K562 (cell line): ENCODE results near the gene SPEM1. TPM values are rescaled to one million over a fixed set of nuclear protein-coding genes. Genes with fewer than 3 reads are reported as not detected.

Source experiments
- ARID1B ChIP-seq: fragments of 450-650 bp; IDR thresholded peaks from 2 replicates; pipeline ENCODE4 v1.6.1; 2016; ENCODE audit warnings: antibody characterized with exemption, mild to moderate bottlenecking, inconsistent platforms
- BRCA1 ChIP-seq, 2 experiments: fragments of 450-650 bp in 1 of 2; sonication (generic) in 1 of 2; formaldehyde crosslinking in 1 of 2; IDR thresholded peaks; 2 replicates each; pipeline versions ENCODE4 v1.5.0 to v1.6.1; 2017 to 2020; ENCODE audit warnings: mild to moderate bottlenecking in 1 of 2, missing genetic modification reagents in 1 of 2
- EP300 ChIP-seq: IDR thresholded peaks from 2 replicates; pipeline ENCODE4 v1.6.1; 2012; ENCODE audit warnings: low read length, improper control_type of control experiment
- FOXA1 ChIP-seq: fragments of 450-650 bp; IDR thresholded peaks from 2 replicates; pipeline ENCODE4 v1.6.1; 2016; ENCODE audit warnings: mild to moderate bottlenecking, borderline replicate concordance
- GTF2E2 ChIP-seq: fragments of 200-800 bp; sonication (Bioruptor generic); IDR thresholded peaks from 2 replicates; pipeline ENCODE4 v1.6.1; 2016; ENCODE audit warnings: missing genetic modification characterization, missing compliant biosample characterization
- HNRNPH1 ChIP-seq: fragments of 200-400 bp; formaldehyde crosslinking; optimal IDR thresholded peaks from 2 replicates; pipeline ENCODE3; 2017; ENCODE audit warnings: low read depth, mild to moderate bottlenecking, low read length, moderate library complexity
- KAT2B ChIP-seq: IDR thresholded peaks from one replicate; pipeline ENCODE4 v1.6.1; 2012; ENCODE audit warnings: low read depth, mild to moderate bottlenecking, control low read depth, inconsistent platforms, low read length, moderate library complexity
- LCOR ChIP-seq: sonication (generic); formaldehyde crosslinking; IDR thresholded peaks from 2 replicates; pipeline ENCODE4 v1.8.0; 2022; ENCODE audit warnings: mild to moderate bottlenecking, missing genetic modification reagents
- MYBL2 ChIP-seq, 2 experiments: fragments of 450-650 bp in 1 of 2; sonication (generic) in 1 of 2; formaldehyde crosslinking in 1 of 2; IDR thresholded peaks; 2 replicates each; pipeline versions ENCODE4 v1.6.1 to v1.8.1; 2017 to 2022; ENCODE audit warnings: borderline replicate concordance in 1 of 2, inconsistent platforms in 1 of 2, low read depth in 1 of 2, mild to moderate bottlenecking in 1 of 2, missing genetic modification reagents in 1 of 2, moderate library complexity in 1 of 2
- MYC ChIP-seq, 2 experiments: fragments of 250-450 bp in 1 of 2; sonication (Bioruptor Pico) in 1 of 2; IDR thresholded peaks; 2 replicates each; pipeline versions ENCODE4 v1.5.1 to v1.6.1; 2012 to 2021; ENCODE audit warnings: low read depth in 2 of 2, borderline replicate concordance in 1 of 2, improper control_type of control experiment in 1 of 2, low read length in 1 of 2, mild to moderate bottlenecking in 1 of 2, moderate library complexity in 1 of 2
- NCOA1 ChIP-seq: fragments of 450-650 bp; IDR thresholded peaks from 2 replicates; pipeline ENCODE4 v1.6.1; 2016; ENCODE audit warnings: low read depth
- PTBP1 ChIP-seq: fragments of 200-400 bp; formaldehyde crosslinking; IDR thresholded peaks from 2 replicates; pipeline ENCODE4 v1.6.1; 2017; ENCODE audit warnings: low read depth, low read length
- RBBP5 ChIP-seq: fragments of 200-600 bp; sonication (generic); IDR thresholded peaks from 2 replicates; pipeline ENCODE4 v1.6.1; 2012; ENCODE audit warnings: borderline replicate concordance, mild to moderate bottlenecking, low read length, control low read depth, inconsistent platforms; ENCODE audit not compliant: insufficient read depth, poor library complexity, severe bottlenecking
- SAFB2 ChIP-seq: fragments of 200-400 bp; formaldehyde crosslinking; IDR thresholded peaks from 2 replicates; pipeline ENCODE4 v1.6.1; 2018; ENCODE audit warnings: borderline replicate concordance, low read length, low read depth, moderate library complexity; ENCODE audit not compliant: severe bottlenecking
- TEAD1 ChIP-seq, 2 experiments: fragments of 450-650 bp in 1 of 2; sonication (generic) in 1 of 2; formaldehyde crosslinking; IDR thresholded peaks; 2 replicates each; pipeline versions ENCODE4 v1.4.0 to v1.8.0; 2020 to 2022; ENCODE audit warnings: mild to moderate bottlenecking in 2 of 2, missing genetic modification reagents in 1 of 2
- ZBTB17 ChIP-seq: fragments of 450-650 bp; formaldehyde crosslinking; IDR thresholded peaks from 2 replicates; pipeline ENCODE4 v1.4.0; 2020; ENCODE audit warnings: mild to moderate bottlenecking
- ZBTB43 ChIP-seq: sonication (generic); formaldehyde crosslinking; IDR thresholded peaks from 2 replicates; pipeline ENCODE4 v1.8.0; 2023; ENCODE audit warnings: mild to moderate bottlenecking, missing genetic modification reagents
- ZFP36 ChIP-seq: fragments of 150-350 bp; IDR thresholded peaks from 2 replicates; pipeline ENCODE4 v1.6.1; 2018; ENCODE audit warnings: low read length, low read depth; ENCODE audit not compliant: partially characterized antibody
- ZNF143 ChIP-seq: sonication (generic); formaldehyde crosslinking; IDR thresholded peaks from 2 replicates; pipeline ENCODE4 v1.9.0; 2022; ENCODE audit warnings: mild to moderate bottlenecking, missing genetic modification reagents
- ZNF146 ChIP-seq: IDR thresholded peaks from one replicate; pipeline ENCODE4 v1.6.1; 2018; ENCODE audit warnings: missing compliant biosample characterization; ENCODE audit not compliant: unreplicated experiment
- ZSCAN29 ChIP-seq: fragments of 450-650 bp; IDR thresholded peaks from 2 replicates; pipeline ENCODE4 v1.6.1; 2017
- polyA plus RNA-seq, 8 experiments: library from polyadenylated mRNA; depleted of rRNA in 4 of 8; stranded (reverse) in 5 of 8; unstranded in 3 of 8; fragments of >200 nt; fragmentation: Nextera tagmentation in 2 of 8; fragmentation: Illumina TruSeq in 1 of 8; extraction: Ambion mirVana in 2 of 8; extraction: Trizol in 1 of 8; gene quantifications; 2 replicates each; pipeline versions ENCODE4 v1.2.1 to v1.2.3, GENCODE V29; 2011 to 2014; ENCODE audit warnings: inconsistent platforms in 1 of 8, missing spikeins in 1 of 8
- total RNA-seq, 7 experiments: library from RNA; depleted of rRNA in 6 of 7; stranded (reverse); fragments of >200 nt in 6 of 7; fragmentation: Illumina TruSeq in 2 of 7; extraction: Trizol in 2 of 7; gene quantifications; 2 replicates each; pipeline versions ENCODE4 v1.2.1 to v1.2.3, GENCODE V29; 2011 to 2021; ENCODE audit warnings: low replicate concordance in 1 of 7
- TF ChIP-seq, protein P1 (sequence below): fragments of 200-400 bp; formaldehyde crosslinking; IDR thresholded peaks from 2 replicates; pipeline ENCODE4 v1.6.1; 2017; ENCODE audit warnings: mild to moderate bottlenecking, low read depth, low read length, moderate library complexity

The SPEM1 gene
- total and polyA plus RNA-seq, 9 of the 15 experiments (the other 6 are each of a cell fraction or from before 2014, with no cell fraction given) = not detected

DNA sequence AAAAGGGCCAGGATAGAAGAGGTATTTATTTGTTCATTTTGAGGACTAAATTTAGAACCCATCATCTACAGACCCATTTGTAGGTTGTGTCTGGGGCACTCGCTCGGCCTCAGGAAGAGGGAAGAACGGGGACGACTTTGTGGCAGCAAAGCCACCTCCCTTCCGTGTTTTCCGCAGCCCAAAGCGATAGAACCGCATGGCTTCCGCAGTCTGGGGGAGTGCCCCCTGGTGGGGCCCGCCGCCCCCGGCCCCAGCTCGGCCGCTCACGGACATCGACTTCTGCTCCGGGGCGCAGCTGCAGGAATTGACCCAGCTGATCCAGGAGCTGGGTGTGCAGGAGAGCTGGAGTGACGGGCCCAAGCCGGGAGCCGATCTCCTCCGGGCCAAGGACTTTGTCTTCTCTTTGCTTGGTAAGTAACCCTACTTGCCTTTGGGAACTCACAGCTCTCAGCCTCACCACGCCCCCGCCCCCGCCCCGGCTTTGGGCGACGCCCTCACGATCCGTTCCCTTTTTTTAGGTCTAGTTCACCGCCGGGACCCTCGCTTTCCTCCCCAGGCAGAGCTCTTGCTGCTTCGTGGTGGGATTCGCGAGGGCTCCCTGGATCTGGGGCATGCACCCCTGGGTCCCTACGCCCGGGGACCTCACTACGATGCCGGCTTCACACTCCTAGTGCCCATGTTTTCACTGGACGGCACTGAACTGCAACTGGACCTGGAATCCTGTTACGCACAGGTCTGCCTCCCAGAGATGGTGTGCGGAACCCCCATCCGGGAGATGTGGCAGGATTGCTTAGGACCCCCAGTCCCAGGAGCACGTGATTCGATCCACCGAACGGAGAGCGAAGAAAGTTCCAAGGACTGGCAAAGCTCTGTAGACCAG lies 15.8 kb downstream of the SPEM1 start (continued):
- TF ChIP-seq MYC (IDR thresholded peaks at IDR 0.05; ENCODE audit: low read depth, low read length) (peak; percentile 89), MYC (CRISPR knock-in tag; IDR thresholded peaks at IDR 0.05; ENCODE audit: borderline replicate concordance, low read depth) (no peak), SAFB2 (no peak), ZSCAN29 (no peak), ZNF146 (CRISPR knock-in tag) (no peak), LCOR (CRISPR knock-in tag) (no peak), ZNF143 (no peak), HNRNPH1 (no peak), BRCA1 (IDR thresholded peaks at IDR 0.05) (no peak), BRCA1 (CRISPR knock-in tag; IDR thresholded peaks at IDR 0.05) (no peak), NCOA1 (no peak), ZBTB17 (CRISPR knock-in tag) (no peak), ZFP36 (no peak), ZBTB43 (CRISPR knock-in tag) (no peak), PTBP1 (no peak), EP300 (no peak), FOXA1 (no peak), ARID1B (no peak; the same call in 1 of the 2 replicates), MYBL2 (IDR thresholded peaks at IDR 0.05; ENCODE audit: low read depth) (no peak), MYBL2 (CRISPR knock-in tag; IDR thresholded peaks at IDR 0.05; ENCODE audit: borderline replicate concordance) (no peak), KAT2B (no peak), TEAD1 (CRISPR knock-in tag; IDR thresholded peaks at IDR 0.05) (no peak), GTF2E2 (no peak), RBBP5 (no peak)
- TF ChIP-seq, protein P1, sequence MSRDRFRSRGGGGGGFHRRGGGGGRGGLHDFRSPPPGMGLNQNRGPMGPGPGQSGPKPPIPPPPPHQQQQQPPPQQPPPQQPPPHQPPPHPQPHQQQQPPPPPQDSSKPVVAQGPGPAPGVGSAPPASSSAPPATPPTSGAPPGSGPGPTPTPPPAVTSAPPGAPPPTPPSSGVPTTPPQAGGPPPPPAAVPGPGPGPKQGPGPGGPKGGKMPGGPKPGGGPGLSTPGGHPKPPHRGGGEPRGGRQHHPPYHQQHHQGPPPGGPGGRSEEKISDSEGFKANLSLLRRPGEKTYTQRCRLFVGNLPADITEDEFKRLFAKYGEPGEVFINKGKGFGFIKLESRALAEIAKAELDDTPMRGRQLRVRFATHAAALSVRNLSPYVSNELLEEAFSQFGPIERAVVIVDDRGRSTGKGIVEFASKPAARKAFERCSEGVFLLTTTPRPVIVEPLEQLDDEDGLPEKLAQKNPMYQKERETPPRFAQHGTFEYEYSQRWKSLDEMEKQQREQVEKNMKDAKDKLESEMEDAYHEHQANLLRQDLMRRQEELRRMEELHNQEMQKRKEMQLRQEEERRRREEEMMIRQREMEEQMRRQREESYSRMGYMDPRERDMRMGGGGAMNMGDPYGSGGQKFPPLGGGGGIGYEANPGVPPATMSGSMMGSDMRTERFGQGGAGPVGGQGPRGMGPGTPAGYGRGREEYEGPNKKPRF = no peak
